NCI-H345 treated with DMSO at 0.1 percent for 48 hours (cell line): ENCODE measurements around the gene PALLD.

Source experiments
- DNase-seq: peaks from one replicate; lab custom pipeline; 2025; ENCODE audit not compliant: unreplicated experiment; lab: John Stamatoyannopoulos, UW

Gene PALLD

GRCh38 chr4:168865854-168866253 is 369.0 kb downstream of the PALLD start:
- no peak for DNase-seq

GRCh38 chr4:168866635-168867034 is 369.8 kb downstream of the PALLD start:
- DNase-seq, result no peak

- DNase-seq, result no peak
Observed at GRCh38 chr4:168867128-168867527, 370.3 kb downstream of the PALLD start.

- no peak for DNase-seq
Observed at GRCh38 chr4:168868044-168868781, 371.4 kb downstream of the PALLD start.

GRCh38 chr4:168868802-168869201 is 371.9 kb downstream of the PALLD start:
- DNase-seq, result no peak

- DNase-seq, result no peak
Observed at GRCh38 chr4:168870004-168870403, 373.2 kb downstream of the PALLD start.

- no peak for DNase-seq
Observed at GRCh38 chr4:168871632-168872031, 374.8 kb downstream of the PALLD start.

- no peak for DNase-seq
Observed at GRCh38 chr4:168874083-168874482, 377.2 kb downstream of the PALLD start.

GRCh38 chr4:168876106-168876505 is 379.3 kb downstream of the PALLD start:
- no peak for DNase-seq

- DNase-seq, result no peak
Observed at GRCh38 chr4:168877511-168878491, 380.9 kb downstream of the PALLD start.

GRCh38 chr4:168878623-168879022 is 381.8 kb downstream of the PALLD start:
- DNase-seq, result no peak

- no peak for DNase-seq
Observed at GRCh38 chr4:168879188-168879587, 382.3 kb downstream of the PALLD start.

- DNase-seq, result no peak
Observed at GRCh38 chr4:168880072-168880675, 383.3 kb downstream of the PALLD start.

- DNase-seq, result no peak
Observed at GRCh38 chr4:168880811-168881595, 384.2 kb downstream of the PALLD start.

- DNase-seq, result no peak
Observed at GRCh38 chr4:168881781-168882420, 385.0 kb downstream of the PALLD start.

- no peak for DNase-seq
Observed at GRCh38 chr4:168882650-168883233, 385.9 kb downstream of the PALLD start.

GRCh38 chr4:168883513-168883912 is 386.7 kb downstream of the PALLD start:
- DNase-seq, result no peak

- no peak for DNase-seq
Observed at GRCh38 chr4:168884251-168885124, 387.6 kb downstream of the PALLD start.

- DNase-seq, result no peak
Observed at GRCh38 chr4:168885400-168885799, 388.5 kb downstream of the PALLD start.
